CD4-positive, alpha-beta T cell treated with Interleukin-21 for 1 hour (primary cell): ENCODE results near the gene GPATCH2.
"Not testable (repeated sequence)": the region's sequence is repeated elsewhere in the genome, so short reads cannot be mapped to it uniquely, and the experiment has no call there.

ENCODE experiments used
- DNase-seq: peaks from one replicate; pipeline ENCODE4 v3.0.0-alpha.2; 2020

GPATCH2 gene

GRCh38 chr1:217630711-217631591 lies at the start of gene GPATCH2, which contains the start of gene SPATA17:
GPATCH2 (minus strand) TSS chr1:217631090; CDS start chr1:217630971, 119 bp downstream.
SPATA17 (plus strand) TSS chr1:217631344; CDS start chr1:217631379, 35 bp downstream.
- DNase-seq, result peak; percentile 88

GRCh38 chr1:217674028-217674729 lies 43.3 kb upstream of the GPATCH2 start:
- no peak for DNase-seq

GRCh38 chr1:217673387-217673786 lies 42.5 kb upstream of the GPATCH2 start:
- DNase-seq, result no peak

- DNase-seq, result no peak
Measured at GRCh38 chr1:217668351-217668940, 37.6 kb upstream of the GPATCH2 start.

GRCh38 chr1:217661407-217661806 lies 30.5 kb upstream of the GPATCH2 start:
- no peak for DNase-seq

- DNase-seq, result no peak
Measured at GRCh38 chr1:217660353-217661062, 29.6 kb upstream of the GPATCH2 start.

- no peak for DNase-seq
Measured at GRCh38 chr1:217650674-217651073, 19.8 kb upstream of the GPATCH2 start.

GRCh38 chr1:217647791-217648190 lies 16.9 kb upstream of the GPATCH2 start:
- DNase-seq, result no peak

- DNase-seq, result no peak
Measured at GRCh38 chr1:217642455-217642854, 11.6 kb upstream of the GPATCH2 start.

- no peak for DNase-seq
Measured at GRCh38 chr1:217627431-217627830, 3.5 kb downstream of the GPATCH2 start.

GRCh38 chr1:217626321-217626720 lies 4.6 kb downstream of the GPATCH2 start:
- DNase-seq, result no peak

GRCh38 chr1:217622042-217622441 lies 8.8 kb downstream of the GPATCH2 start:
- DNase-seq, result no peak

- no peak for DNase-seq
Measured at GRCh38 chr1:217620814-217621213, 10.1 kb downstream of the GPATCH2 start.

- DNase-seq, result no peak
Measured at GRCh38 chr1:217617126-217617525, 13.8 kb downstream of the GPATCH2 start.

GRCh38 chr1:217614200-217614712 lies 16.6 kb downstream of the GPATCH2 start:
- no peak for DNase-seq

GRCh38 chr1:217605390-217605789 lies 25.5 kb downstream of the GPATCH2 start:
- DNase-seq, result no peak

- no peak for DNase-seq
Measured at GRCh38 chr1:217602380-217602779, 28.5 kb downstream of the GPATCH2 start.

- DNase-seq, result no peak
Measured at GRCh38 chr1:217599154-217599553, 31.7 kb downstream of the GPATCH2 start.

GRCh38 chr1:217590598-217590997 lies 40.3 kb downstream of the GPATCH2 start:
- no peak for DNase-seq

- DNase-seq, result no peak
Measured at GRCh38 chr1:217586586-217586985, 44.3 kb downstream of the GPATCH2 start.

GRCh38 chr1:217585577-217585976 lies 45.3 kb downstream of the GPATCH2 start:
- DNase-seq, result no peak

GRCh38 chr1:217584286-217584811 lies 46.5 kb downstream of the GPATCH2 start:
- DNase-seq, result not testable (repeated sequence)
